Uterus (tissue), 2 donors: ENCODE results near the gene EXOC2.

ENCODE experiments used
- POLR2A ChIP-seq, 2 donors: fragments of 450-650 bp; IDR thresholded peaks; one replicate each; pipeline ENCODE4 v1.6.1; 2016; ENCODE audit warnings: antibody characterized with exemption in 2 of 2, mild to moderate bottlenecking in 1 of 2, moderate library complexity in 1 of 2
- TF ChIP-seq, protein P1 (sequence below), 4 experiments: fragments of 200-600 bp in 2 of 4; fragments of 450-650 bp in 2 of 4; sonication (generic) in 2 of 4; IDR thresholded peaks; one replicate each; pipeline ENCODE4 v1.5.1; 2016 to 2019; ENCODE audit warnings: antibody characterized with exemption in 4 of 4, mild to moderate bottlenecking in 2 of 4, moderate library complexity in 1 of 4

DNA sequence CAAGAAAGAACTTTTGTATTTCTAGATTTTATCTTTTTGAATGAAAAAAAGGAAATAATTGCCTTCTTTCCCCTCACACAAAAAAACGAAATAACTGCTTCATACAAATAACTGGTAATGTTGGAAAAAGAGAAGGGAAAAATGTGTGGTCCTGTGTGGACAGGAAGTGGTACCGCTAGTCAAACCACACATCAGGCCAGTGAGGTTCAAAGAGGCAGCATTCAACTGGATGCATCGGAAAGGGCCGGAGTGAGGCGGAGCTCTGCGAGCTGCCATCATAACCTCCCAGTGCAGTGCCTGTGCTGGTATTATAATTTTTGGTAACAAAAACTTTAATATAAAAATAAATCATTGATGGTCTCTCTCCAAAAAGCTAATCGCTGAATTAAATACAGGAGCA is 190.2 kb downstream of the EXOC2 start:
- TF ChIP-seq, protein P1, sequence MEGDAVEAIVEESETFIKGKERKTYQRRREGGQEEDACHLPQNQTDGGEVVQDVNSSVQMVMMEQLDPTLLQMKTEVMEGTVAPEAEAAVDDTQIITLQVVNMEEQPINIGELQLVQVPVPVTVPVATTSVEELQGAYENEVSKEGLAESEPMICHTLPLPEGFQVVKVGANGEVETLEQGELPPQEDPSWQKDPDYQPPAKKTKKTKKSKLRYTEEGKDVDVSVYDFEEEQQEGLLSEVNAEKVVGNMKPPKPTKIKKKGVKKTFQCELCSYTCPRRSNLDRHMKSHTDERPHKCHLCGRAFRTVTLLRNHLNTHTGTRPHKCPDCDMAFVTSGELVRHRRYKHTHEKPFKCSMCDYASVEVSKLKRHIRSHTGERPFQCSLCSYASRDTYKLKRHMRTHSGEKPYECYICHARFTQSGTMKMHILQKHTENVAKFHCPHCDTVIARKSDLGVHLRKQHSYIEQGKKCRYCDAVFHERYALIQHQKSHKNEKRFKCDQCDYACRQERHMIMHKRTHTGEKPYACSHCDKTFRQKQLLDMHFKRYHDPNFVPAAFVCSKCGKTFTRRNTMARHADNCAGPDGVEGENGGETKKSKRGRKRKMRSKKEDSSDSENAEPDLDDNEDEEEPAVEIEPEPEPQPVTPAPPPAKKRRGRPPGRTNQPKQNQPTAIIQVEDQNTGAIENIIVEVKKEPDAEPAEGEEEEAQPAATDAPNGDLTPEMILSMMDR (IDR thresholded peaks at IDR 0.05): no peak
- no peak for TF ChIP-seq POLR2A (IDR thresholded peaks at IDR 0.05)
